ENCODE measurements around the gene DHRSX. TPM values are rescaled to one million over a fixed set of nuclear protein-coding genes. Genes with fewer than 3 reads are reported as not detected.

Gene DHRSX
- total and polyA plus RNA-seq, 10 of the 15 experiments (the other 5 are each of a cell fraction or from before 2014, with no cell fraction given), result 1.7 to 39.5 (median 16.5) TPM

GRCh38 chrX:2500803-2501558, at the start of gene DHRSX, which contains the start of gene ZBED1 (continued):
- TF ChIP-seq EGR1 (IDR thresholded peaks at IDR 0.05; ENCODE audit: borderline replicate concordance in 1 of 2, low read depth in 2 of 2, low read length in 2 of 2) (peak in 1 of 2 experiments; percentile 35; a peak in 1 of 3 replicates), POLR2A (IDR thresholded peaks at IDR 0.05; ENCODE audit: low read depth, low read length) (peak; percentile 88), TCF12 (IDR thresholded peaks at IDR 0.05; ENCODE audit: low read depth, low read length) (0 out of 2 replicates have a peak, but pooled peaks have one; percentile 23), KDM1A (IDR thresholded peaks at IDR 0.05; ENCODE audit: borderline replicate concordance) (no peak), WRNIP1 (IDR thresholded peaks at IDR 0.05; ENCODE audit: borderline replicate concordance, low read depth, low read length) (no peak), HSF1 (IDR thresholded peaks at IDR 0.05; ENCODE audit: low read depth, low read length) (no peak), GABPA (IDR thresholded peaks at IDR 0.05; ENCODE audit: low read depth) (no peak), NKRF (conservative IDR thresholded peaks at IDR 0.05) (no peak), NFIC (IDR thresholded peaks at IDR 0.05; ENCODE audit: low read depth, low read length) (no peak), POLR2AphosphoS2 (IDR thresholded peaks at IDR 0.05; ENCODE audit: low read depth, low read length) (peak; percentile 40; the same call in 1 of the 2 replicates), ZBTB4 (CRISPR knock-in tag; IDR thresholded peaks at IDR 0.05) (no peak), RELA (IDR thresholded peaks at IDR 0.05; ENCODE audit: borderline replicate concordance, partially characterized antibody) (no peak), TCF7 (IDR thresholded peaks at IDR 0.05; ENCODE audit: borderline replicate concordance) (no peak), IKZF2 (IDR thresholded peaks at IDR 0.05) (no peak), CEBPB (IDR thresholded peaks at IDR 0.05; ENCODE audit: borderline replicate concordance in 1 of 2, low read depth in 2 of 2, low read length in 2 of 2) (no peak), SUZ12 (IDR thresholded peaks at IDR 0.05; ENCODE audit: unreplicated experiment) (no peak), NFYA (IDR thresholded peaks at IDR 0.05; ENCODE audit: borderline replicate concordance, low read depth, low read length) (no peak)
- TF ChIP-seq, protein P1, sequence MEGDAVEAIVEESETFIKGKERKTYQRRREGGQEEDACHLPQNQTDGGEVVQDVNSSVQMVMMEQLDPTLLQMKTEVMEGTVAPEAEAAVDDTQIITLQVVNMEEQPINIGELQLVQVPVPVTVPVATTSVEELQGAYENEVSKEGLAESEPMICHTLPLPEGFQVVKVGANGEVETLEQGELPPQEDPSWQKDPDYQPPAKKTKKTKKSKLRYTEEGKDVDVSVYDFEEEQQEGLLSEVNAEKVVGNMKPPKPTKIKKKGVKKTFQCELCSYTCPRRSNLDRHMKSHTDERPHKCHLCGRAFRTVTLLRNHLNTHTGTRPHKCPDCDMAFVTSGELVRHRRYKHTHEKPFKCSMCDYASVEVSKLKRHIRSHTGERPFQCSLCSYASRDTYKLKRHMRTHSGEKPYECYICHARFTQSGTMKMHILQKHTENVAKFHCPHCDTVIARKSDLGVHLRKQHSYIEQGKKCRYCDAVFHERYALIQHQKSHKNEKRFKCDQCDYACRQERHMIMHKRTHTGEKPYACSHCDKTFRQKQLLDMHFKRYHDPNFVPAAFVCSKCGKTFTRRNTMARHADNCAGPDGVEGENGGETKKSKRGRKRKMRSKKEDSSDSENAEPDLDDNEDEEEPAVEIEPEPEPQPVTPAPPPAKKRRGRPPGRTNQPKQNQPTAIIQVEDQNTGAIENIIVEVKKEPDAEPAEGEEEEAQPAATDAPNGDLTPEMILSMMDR (IDR thresholded peaks at IDR 0.05 in 2 of 3, conservative IDR thresholded peaks at IDR 0.05 in 1 of 3; ENCODE audit: control insufficient read depth in 2 of 3, extremely low read depth in 1 of 3, insufficient read depth in 1 of 3, low read depth in 3 of 3, low read length in 3 of 3), result no peak
- TF ChIP-seq, protein P2, sequence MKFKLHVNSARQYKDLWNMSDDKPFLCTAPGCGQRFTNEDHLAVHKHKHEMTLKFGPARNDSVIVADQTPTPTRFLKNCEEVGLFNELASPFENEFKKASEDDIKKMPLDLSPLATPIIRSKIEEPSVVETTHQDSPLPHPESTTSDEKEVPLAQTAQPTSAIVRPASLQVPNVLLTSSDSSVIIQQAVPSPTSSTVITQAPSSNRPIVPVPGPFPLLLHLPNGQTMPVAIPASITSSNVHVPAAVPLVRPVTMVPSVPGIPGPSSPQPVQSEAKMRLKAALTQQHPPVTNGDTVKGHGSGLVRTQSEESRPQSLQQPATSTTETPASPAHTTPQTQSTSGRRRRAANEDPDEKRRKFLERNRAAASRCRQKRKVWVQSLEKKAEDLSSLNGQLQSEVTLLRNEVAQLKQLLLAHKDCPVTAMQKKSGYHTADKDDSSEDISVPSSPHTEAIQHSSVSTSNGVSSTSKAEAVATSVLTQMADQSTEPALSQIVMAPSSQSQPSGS (IDR thresholded peaks at IDR 0.05; ENCODE audit: low read length), result no peak
